ENCODE measurements around the gene MRPL52.
"Not testable (repeated sequence)": the region's sequence is repeated elsewhere in the genome, so short reads cannot be mapped to it uniquely, and the experiment has no call there.

MRPL52 gene

GRCh38 chr14:22821193-22822015 is 8.3 kb upstream of the MRPL52 start:
- TF ChIP-seq PAX5 (IDR thresholded peaks at IDR 0.05; ENCODE audit: insufficient read depth, low read length, severe bottlenecking) = no peak
- DNase-seq (ENCODE audit: insufficient read length, low spot score) (no peak), FAIRE-seq (no peak)

GRCh38 chr14:22822016-22822570 is 7.6 kb upstream of the MRPL52 start:
- DNase-seq (ENCODE audit: insufficient read length, low spot score) (no peak), FAIRE-seq (no peak)
- TF ChIP-seq TAF1 (IDR thresholded peaks at IDR 0.05; ENCODE audit: low read depth, low read length) = no peak
- TF ChIP-seq POU2F2 (IDR thresholded peaks at IDR 0.05; ENCODE audit: low read depth, low read length) = no peak
- TF ChIP-seq SPI1 (IDR thresholded peaks at IDR 0.05; ENCODE audit: low read depth, low read length) = no peak
- TF ChIP-seq POLR2AphosphoS5 (IDR thresholded peaks at IDR 0.05; ENCODE audit: low read depth, low read length) = no peak
- TF ChIP-seq PAX5 (IDR thresholded peaks at IDR 0.05; ENCODE audit: insufficient read depth, low read length, severe bottlenecking) = no peak
- TF ChIP-seq POLR2A (IDR thresholded peaks at IDR 0.05; ENCODE audit: low read depth, low read length) = no peak

GRCh38 chr14:22822571-22823098 is 7.1 kb upstream of the MRPL52 start:
- no peak for TF ChIP-seq SPI1 (IDR thresholded peaks at IDR 0.05; ENCODE audit: low read depth, low read length)
- TF ChIP-seq POU2F2 (IDR thresholded peaks at IDR 0.05; ENCODE audit: low read depth, low read length) = no peak
- TF ChIP-seq PAX5 (IDR thresholded peaks at IDR 0.05; ENCODE audit: insufficient read depth, low read length, severe bottlenecking) = no peak
- TF ChIP-seq POLR2AphosphoS5 (IDR thresholded peaks at IDR 0.05; ENCODE audit: low read depth, low read length) = no peak
- no peak for TF ChIP-seq POLR2A (IDR thresholded peaks at IDR 0.05; ENCODE audit: low read depth, low read length)
- TF ChIP-seq TAF1 (IDR thresholded peaks at IDR 0.05; ENCODE audit: low read depth, low read length) = no peak
- FAIRE-seq (no peak), DNase-seq (ENCODE audit: insufficient read length, low spot score) (no peak)

- DNase-seq (ENCODE audit: insufficient read length, low spot score) (no peak), FAIRE-seq (peak; percentile 40)
- TF ChIP-seq PAX5 (IDR thresholded peaks at IDR 0.05; ENCODE audit: insufficient read depth, low read length, severe bottlenecking) (no peak), TAF1 (IDR thresholded peaks at IDR 0.05; ENCODE audit: low read depth, low read length) (no peak), POU2F2 (IDR thresholded peaks at IDR 0.05; ENCODE audit: low read depth, low read length) (no peak), POLR2A (IDR thresholded peaks at IDR 0.05; ENCODE audit: low read depth, low read length) (no peak), POLR2AphosphoS5 (IDR thresholded peaks at IDR 0.05; ENCODE audit: low read depth, low read length) (no peak), SPI1 (IDR thresholded peaks at IDR 0.05; ENCODE audit: low read depth, low read length) (no peak)
Measured at GRCh38 chr14:22824711-22825359, 4.9 kb upstream of the MRPL52 start.

GRCh38 chr14:22829076-22829660 is 519 bp upstream of the MRPL52 start:
- not testable (repeated sequence) for FAIRE-seq; DNase-seq (ENCODE audit: insufficient read length, low spot score)

- no peak for TF ChIP-seq PAX5 (IDR thresholded peaks at IDR 0.05; ENCODE audit: insufficient read depth, low read length, severe bottlenecking)
- TF ChIP-seq POLR2A (IDR thresholded peaks at IDR 0.05; ENCODE audit: low read depth, low read length) = no peak
- no peak for TF ChIP-seq SPI1 (IDR thresholded peaks at IDR 0.05; ENCODE audit: low read depth, low read length)
- no peak for DNase-seq (ENCODE audit: insufficient read length, low spot score)
- no peak for FAIRE-seq
Measured at GRCh38 chr14:22830443-22831010, 840 bp downstream of the MRPL52 start.

DNA sequence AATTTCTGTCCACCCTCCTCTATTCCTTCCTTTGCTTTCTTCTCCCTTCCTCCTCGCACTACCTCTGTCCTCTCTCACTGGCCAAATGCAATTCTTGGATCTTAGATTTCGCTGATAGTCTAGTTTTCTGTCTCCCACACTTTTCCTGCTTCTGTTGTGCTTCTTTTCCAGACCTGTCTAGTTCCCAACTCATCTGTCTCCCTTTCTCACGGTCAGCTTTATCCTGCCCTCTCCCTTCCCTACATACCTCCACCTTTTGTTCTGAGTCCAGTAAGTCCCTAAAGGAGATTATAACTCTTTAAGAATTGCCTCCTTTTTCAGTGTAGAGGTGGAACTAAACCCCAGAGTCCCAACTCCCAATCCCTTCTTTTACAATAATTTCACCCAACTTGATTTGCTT is 5.8 kb downstream of the MRPL52 start:
- no peak for DNase-seq (ENCODE audit: insufficient read length, low spot score)
- FAIRE-seq = no peak
- no peak for TF ChIP-seq POLR2A (IDR thresholded peaks at IDR 0.05; ENCODE audit: low read depth, low read length)
- no peak for TF ChIP-seq SPI1 (IDR thresholded peaks at IDR 0.05; ENCODE audit: low read depth, low read length)
- TF ChIP-seq TAF1 (IDR thresholded peaks at IDR 0.05; ENCODE audit: low read depth, low read length) = no peak
- TF ChIP-seq POU2F2 (IDR thresholded peaks at IDR 0.05; ENCODE audit: low read depth, low read length) = no peak
- TF ChIP-seq POLR2AphosphoS5 (IDR thresholded peaks at IDR 0.05; ENCODE audit: low read depth, low read length) = no peak
- no peak for TF ChIP-seq PAX5 (IDR thresholded peaks at IDR 0.05; ENCODE audit: insufficient read depth, low read length, severe bottlenecking)

DNA sequence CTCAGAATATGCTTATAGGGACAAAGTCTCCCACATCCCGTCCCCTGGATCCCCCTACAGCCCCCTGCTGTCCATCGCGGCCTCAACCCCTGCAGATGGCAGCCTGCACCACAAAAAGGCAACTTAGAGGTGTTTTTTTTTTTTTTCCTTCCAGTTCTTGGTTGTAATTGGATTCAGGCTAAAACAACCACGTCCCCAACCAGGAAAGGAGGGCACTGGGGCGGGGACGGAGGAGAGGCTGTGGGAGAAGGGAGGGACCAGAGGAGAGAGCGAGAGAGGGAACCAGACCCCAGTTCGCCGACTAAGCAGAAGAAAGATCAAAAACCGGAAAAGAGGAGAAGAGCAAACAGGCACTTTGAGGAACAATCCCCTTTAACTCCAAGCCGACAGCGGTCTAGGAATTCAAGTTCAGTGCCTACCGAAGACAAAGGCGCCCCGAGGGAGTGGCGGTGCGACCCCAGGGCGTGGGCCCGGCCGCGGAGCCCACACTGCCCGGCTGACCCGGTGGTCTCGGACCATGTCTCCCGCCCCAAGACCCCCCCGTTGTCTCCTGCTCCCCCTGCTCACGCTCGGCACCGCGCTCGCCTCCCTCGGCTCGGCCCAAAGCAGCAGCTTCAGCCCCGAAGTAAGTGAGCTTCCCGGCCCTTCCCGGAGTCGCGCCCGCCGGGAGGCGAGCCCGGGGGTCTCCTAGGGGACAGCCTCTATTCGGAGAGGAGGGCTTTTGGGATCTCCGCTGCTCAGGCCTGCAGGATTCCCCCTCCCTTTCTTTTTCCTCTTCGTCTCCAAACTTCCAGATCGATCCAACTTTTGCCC is 6.8 kb downstream of the MRPL52 start, which contains the start of gene MMP14:
MMP14 (plus strand) TSS at position 285 of the 813 bp plus-strand sequence; CDS start at position 518, 233 bp downstream.
- DNase-seq (ENCODE audit: insufficient read length, low spot score) (no peak), FAIRE-seq (no peak)
- TF ChIP-seq TAF1 (IDR thresholded peaks at IDR 0.05; ENCODE audit: low read depth, low read length) = no peak
- TF ChIP-seq PAX5 (IDR thresholded peaks at IDR 0.05; ENCODE audit: insufficient read depth, low read length, severe bottlenecking) = no peak
- TF ChIP-seq POLR2A (IDR thresholded peaks at IDR 0.05; ENCODE audit: low read depth, low read length) = no peak
- TF ChIP-seq POU2F2 (IDR thresholded peaks at IDR 0.05; ENCODE audit: low read depth, low read length) = no peak
- TF ChIP-seq SPI1 (IDR thresholded peaks at IDR 0.05; ENCODE audit: low read depth, low read length) = no peak
- TF ChIP-seq POLR2AphosphoS5 (IDR thresholded peaks at IDR 0.05; ENCODE audit: low read depth, low read length) = no peak
